Dedifferentiated amniotic fluid mesenchymal stem cell (primary cell): ENCODE results near the gene FGFR4.
"Not testable (repeated sequence)": the region's sequence is repeated elsewhere in the genome, so short reads cannot be mapped to it uniquely, and the experiment has no call there.

ENCODE experiments used
- DNase-seq: peaks from one replicate; pipeline ENCODE4 v3.0.0-alpha.2; 2016; ENCODE audit errors: extremely low spot score

FGFR4 gene

DNA sequence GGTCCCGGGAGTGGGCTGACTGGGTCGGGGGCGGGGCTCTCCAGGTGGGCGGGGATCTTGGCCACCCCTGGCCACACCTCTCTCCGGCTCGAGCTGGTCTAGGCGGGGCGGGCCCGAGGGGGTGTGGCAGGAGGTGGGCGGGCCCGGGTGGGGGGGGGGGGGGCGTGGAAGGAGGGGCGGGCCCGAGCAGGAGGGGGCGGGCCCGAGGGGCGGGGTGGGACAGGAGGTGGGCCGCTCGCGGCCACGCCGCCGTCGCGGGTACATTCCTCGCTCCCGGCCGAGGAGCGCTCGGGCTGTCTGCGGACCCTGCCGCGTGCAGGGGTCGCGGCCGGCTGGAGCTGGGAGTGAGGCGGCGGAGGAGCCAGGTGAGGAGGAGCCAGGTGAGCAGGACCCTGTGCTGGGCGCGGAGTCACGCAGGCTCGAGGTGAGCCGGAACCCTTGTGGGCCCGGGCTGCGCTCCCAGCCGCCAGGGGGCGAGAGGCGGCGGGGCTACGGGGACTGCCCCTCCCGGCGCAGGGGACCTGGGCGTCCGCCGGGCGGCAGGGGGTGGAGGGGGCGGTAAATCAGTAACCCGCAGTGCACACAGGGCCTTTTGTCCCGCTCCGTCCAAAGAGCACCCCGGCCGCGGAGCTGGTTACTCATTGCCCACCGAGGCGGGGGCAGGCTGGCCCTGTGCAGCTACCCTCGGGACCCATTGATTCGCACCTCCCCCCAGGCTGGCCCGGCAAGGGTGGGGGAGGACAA lies at the start of gene FGFR4:
FGFR4 (plus strand) TSS at position 262 of the 744 bp plus-strand sequence. CDS start 2,688 bp downstream, outside the sequence.
- no peak for DNase-seq

DNA sequence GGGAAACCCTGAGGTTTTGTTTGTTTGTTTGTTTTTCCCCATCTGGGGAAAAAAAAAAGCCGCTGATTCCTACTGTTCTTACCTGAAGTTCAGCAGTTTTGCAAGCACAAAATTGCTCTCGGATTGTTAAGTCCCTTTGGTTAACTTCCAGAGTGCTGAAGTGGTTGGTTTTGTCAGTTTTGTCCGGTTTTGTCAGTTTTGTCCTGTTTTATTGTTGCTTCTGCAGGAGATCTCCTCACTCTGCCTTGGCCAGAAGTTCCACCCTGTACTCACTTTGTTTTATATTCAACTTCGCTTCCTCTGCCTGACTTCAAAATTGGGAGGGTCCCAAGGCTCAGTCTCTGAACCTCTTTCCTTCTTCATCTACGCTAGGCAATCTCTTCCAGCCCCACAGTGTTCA lies 49.8 kb upstream of the FGFR4 start:
- DNase-seq, result no peak

DNA sequence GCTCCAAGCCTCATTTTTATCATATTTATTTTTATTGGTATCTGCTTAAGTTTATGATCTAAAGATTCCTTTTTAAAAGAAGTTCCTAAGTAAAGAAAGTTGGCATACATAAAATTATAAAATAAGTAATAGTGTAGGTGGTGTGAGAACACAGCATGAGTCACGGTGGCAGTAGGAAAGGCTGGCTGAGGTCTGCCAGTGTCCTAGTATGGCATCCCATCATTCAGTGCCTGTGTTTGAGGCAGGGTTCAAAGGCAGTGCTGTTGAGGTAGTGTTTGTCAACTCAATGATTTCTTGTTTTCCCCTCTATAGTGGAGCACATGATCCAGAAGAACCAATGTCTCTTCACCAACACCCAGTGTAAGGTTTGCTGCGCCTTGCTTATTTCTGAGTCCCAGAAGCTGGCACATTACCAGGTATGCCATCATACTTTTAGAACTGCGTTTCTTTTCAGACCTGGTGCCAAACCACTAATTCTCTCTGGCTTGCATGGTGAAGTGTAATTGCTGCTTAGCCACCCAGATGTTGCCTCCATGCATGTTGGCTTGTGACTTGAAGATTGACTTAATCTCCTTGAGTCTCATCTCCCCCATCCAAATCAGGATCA lies 45.8 kb upstream of the FGFR4 start:
- peak; percentile 69 for DNase-seq

DNA sequence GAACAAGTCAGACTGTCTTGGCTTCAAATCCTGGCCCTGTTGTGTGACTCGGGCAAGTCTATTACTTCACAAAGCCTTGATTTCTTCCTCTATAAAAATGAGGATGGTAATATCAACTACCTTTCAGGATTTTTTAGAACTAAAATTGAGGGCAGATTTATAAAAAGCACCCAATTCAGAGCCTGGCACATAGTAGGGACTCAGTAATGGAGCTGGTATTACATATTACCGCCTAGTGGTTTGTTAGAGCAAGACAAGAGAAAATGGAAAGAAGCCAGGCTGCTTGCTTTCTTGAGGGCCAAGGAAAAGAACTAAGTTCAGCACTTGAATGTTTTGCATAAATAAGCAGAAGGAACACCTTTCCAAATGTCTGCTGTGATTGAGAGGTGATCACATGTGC lies 44.8 kb upstream of the FGFR4 start:
- no peak for DNase-seq

DNA sequence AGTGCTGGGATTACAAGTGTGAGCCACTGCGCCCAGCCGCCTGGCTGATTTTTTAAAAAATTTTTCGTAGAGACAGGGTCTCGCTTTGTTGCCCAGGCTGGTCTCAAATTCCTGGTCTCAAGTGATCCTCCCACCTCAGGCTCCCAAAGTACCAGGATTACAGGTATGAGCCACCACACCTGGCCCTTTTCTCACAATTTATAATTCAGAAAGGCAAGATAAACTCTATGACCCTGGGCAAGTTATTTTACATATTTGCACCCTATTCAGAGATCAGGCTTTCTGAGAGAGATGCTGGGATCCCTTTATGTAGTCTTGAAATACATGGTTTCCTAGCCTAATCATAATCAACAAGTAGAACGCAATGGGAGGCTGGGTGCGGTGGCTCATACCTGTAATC lies 43.6 kb upstream of the FGFR4 start:
- DNase-seq, result no peak

DNA sequence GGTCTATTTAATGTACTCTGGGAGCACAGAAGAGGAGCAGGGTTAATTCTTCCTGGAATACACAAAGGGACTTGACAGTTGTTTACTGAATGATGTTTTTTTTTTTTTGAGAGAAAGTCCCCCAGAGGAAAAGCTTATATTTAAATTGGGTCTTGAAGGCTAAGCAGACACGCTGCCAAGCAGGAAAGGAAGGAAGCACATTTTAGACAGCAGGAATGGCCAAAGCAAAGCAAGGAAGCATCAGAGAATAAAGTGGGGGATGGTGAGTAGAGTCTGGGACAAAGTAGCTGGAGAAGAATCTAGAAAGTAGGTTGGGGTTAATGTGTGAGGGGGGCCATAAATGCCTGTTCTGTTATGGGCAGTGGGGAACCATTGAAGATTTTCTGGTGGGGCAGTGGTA lies 42.8 kb upstream of the FGFR4 start:
- no peak for DNase-seq

DNA sequence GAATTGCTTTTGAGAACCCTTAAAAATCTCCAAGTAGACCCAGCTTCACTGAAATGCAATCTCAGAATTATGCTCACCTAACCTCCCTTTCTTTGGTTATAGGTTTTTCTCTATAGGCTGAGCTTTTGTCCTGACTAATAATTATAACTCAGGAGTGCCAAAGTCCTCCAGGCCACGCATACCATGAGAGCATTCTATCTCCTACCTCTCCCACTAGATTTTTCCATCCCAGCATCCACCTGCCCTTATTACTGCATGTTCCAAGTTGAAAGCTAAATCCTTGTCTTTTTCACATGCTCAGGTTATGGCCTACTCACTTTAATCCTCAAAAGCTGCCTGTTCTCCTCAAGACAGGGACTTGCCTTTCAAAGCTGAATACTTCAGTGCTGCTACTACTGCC lies 42.1 kb upstream of the FGFR4 start:
- DNase-seq, result no peak

DNA sequence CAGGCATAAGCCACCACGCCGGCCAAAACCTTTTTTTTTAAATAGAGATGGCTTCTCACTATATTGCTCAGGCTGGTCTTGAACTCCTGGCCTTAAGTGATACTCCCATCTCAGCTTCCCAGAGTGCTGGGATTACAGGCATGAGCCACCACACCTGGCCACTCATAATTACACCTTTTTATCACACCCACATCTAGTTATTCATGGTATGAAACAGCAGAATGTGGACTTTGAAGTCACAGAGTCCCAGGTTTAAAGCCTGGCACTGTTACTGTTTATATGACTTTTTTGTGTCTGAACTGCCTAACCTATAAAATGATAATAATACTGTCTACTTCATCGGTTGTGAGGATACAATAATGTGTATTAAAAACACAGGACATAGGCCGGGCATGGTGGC lies 41.1 kb upstream of the FGFR4 start:
- no peak for DNase-seq

DNA sequence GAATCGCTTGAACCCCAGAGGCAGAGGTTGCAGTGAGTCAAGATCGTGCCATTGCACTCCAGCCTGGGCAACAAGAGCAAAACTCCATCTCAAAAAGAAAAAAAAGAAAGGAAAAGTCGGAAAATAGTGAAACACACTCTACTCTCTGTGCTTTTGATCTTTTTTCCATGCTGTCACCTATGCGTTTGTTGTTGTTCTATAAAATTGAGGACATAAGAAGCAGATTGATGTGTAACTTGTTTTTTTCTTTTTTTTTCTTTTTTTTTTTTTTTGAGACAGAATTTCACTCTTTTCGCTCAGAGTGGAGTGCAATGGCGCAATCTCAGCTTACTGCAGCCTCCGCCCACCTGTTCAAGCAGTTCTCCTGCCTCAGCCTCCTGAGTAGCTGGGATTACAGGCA lies 38.2 kb upstream of the FGFR4 start:
- DNase-seq, result not testable (repeated sequence)

DNA sequence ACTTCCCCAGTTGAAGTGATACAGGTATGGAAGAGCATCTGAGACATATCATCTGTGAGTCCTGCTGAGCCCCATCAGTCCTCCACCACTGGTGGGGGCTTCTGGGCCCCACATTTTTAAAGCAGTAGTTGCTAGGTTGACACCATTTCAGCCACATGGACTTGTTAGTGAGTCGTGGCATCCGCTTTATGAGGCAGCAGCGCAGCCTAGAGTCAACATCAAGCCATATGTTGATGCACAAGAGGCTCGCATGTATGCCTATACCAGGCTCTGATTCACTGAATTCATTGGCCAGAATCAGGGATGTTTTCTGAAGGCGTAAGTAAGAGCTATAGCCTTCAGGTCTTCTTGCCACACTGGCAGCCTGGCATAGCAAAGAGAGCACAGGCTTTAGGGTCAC lies 37.4 kb upstream of the FGFR4 start:
- DNase-seq, result no peak

DNA sequence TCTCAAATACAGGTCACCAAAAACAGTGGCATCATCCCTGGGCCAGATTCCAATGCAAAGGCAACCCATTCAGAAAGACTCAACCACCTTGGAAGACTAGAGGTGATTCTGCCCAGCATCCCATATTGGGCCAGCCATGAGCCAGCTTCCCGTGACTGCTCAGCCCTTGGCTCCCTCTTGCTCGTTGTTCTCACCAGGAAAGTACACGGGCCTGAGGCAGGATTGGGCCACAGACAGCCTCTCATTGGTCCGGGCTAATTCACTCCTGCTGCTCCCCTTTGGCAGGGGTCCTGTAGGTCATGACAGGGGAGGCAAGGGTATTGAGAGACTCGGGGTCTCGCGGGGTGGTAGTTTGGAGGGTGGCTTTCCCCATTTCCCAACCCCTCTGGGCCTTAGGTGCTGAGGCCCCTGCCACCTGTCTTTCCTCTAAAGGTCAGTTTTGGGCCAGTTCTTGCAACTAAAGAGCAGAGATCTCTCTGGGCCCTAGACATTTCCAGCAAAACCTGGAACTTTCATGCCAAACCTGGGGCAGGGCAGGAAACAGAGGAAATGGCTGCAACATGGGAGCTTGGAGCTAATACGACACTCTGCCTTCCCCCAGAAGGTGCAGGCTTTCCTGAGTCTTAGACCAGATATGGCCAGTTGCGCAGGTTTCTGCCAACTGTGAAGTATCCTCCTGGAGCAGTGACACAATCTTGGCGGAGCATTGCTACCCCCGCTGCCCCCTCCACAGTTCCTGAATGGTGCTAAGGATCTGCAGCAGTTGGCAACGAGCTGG lies 22.0 kb upstream of the FGFR4 start:
- DNase-seq, result no peak

DNA sequence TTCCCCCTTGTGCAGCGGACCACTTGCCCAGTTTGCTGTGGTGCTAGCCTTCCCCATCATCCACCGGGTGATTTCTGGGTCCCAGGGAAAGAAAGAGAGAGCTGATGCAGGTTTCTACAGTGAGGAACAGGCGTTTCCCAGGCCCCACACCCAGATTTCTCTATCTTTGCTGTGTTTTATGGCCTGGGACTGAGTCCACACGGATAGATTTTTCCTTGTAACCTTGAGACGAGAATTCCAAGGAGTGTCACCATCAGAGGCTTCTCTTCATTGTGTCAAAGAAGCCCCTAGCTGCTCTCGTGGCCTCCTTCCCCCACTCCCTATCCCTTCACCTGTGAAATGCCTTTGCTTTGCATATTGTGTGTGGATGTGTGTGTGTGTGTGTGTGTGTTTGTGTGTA lies 21.2 kb upstream of the FGFR4 start:
- no peak for DNase-seq

DNA sequence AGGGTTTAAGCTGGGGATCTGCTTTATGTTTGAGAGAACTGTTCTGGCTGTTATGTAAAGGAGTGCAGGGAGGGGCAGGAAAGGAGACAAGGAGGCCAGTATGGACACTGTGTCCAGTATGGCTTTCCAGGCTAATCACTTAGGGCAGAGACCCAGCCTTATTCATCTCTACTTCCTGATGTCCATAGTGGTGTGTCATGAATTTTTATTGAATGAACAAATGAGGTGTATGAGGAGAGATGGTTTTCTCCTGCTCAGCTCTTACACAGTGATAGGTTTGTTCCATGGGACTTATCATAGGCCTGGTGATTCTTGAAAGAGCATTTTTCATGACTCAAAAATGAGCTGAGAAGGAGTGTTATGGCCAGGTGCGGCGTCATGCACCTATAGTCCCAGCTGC lies 20.5 kb upstream of the FGFR4 start:
- no peak for DNase-seq

DNA sequence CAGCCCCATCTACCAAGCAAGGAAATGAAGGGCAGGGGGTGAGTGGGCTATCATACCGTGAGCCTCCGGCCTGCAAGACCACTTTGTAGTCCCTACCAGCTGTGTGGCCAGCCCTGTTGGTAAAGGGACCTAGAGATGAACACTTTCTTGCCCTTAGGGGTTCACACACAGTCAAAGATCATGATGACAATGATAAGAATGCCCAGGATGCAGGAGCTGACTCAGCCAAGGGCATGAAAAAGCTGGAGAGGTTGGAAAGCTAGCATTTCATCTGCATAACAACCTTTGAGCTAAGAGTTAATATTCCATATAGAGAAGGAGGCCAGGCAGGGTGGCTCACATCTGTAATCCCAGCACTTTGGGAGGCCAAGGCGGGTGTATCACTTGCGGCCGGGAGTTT lies 19.2 kb upstream of the FGFR4 start:
- DNase-seq, result no peak

DNA sequence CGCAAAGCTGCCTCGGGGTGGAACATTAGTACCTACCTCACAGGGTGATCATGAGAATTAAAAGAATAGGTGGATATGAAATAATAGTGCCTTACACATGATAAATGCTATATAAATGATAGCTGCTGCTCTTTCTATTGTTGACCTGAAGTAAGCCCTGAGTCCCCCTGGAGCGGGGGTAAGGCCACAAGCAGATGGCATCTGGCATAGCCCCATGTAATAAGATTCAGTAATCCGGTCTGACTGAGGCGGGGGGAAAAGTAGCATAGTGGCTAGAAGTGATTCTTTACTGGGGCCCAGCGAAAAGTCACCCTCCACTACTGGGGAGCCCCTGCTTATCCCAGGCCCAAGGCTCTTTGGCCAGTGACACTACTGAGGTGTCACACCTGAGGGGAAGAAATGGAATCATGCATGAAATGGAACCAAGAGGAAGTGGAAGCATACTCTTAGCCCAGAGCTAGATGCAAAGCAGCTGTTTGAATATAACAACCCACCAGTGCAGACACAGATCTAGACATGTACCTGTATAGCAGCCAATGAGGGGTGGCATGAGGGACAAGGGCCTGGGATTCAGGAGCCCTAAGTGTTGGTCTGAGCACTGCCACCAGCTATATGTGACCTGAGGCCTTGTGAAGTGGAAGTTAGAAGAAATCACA lies 16.1 kb upstream of the FGFR4 start:
- no peak for DNase-seq

DNA sequence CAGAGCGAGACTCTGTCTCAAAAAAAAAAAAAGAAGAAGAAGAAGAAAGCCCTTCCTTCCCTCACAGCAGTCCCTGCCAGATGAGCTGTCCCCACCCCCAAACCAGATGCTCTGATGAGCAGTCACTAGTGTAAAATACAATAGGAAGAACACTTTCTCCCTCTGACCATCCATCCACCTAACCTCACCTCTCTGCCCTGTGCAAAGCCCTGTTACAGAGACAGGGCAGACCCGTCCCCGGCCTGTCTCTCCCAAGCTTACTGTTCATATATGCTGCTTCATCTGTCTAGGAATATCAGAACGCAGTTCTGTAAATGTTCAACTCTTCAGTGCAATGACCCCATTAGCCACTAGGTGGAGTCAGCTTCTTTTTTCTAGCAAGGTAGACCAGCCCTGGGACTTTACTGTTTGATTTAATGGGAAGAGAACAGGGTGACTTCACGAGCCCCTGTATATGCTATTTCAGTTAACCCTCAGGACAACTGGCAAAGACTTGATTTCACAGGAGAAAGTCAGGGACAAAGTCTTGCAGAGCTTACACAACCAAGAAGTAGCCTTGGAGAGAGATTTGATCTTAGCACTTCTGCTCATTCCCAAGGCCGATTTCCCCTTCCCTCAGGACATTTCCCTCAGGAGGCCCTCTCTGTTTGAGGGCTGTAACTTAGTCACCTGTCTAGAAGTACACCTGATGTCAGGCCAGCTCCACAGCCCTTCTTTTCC lies 14.9 kb upstream of the FGFR4 start:
- peak; percentile 84 for DNase-seq

DNA sequence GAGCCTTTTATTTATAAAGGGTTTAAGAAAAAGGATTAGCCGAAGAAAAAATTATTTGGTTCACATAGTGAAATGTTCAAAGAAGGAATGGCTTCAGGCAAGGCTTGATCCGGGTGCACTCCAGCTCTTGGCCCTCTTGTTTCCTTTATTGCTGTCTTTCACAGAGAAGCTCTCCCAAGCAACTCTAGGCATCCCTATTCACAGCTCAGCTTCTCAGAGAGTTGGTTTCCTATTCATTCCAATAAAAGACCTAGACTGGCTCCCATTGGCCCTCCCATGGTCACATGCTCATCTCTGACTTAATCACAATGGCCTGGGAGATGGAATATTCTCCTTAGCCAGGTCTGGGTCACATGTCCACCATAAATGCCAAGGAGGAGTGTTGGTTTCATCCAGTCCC lies 9.4 kb upstream of the FGFR4 start:
- no peak for DNase-seq

DNA sequence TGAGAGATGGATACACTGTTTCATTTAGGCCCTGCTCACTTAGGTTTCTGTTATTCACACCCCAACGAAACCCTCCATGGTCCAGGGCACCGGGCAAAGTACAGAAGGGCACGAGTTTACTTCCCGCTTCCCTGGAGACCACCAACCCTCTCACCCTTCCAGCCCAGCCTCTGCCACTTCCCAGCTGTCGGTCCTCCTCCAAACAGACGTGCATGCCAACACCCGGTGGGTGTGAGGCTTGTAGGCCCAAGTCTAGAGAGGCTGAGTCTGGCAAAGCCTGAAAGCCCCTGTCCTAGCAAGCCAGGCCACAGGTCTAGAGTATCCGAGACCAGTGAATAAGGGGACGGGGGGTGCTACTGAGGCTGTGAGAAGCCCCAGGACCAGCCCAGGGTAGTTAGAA lies 7.1 kb upstream of the FGFR4 start:
- no peak for DNase-seq

DNA sequence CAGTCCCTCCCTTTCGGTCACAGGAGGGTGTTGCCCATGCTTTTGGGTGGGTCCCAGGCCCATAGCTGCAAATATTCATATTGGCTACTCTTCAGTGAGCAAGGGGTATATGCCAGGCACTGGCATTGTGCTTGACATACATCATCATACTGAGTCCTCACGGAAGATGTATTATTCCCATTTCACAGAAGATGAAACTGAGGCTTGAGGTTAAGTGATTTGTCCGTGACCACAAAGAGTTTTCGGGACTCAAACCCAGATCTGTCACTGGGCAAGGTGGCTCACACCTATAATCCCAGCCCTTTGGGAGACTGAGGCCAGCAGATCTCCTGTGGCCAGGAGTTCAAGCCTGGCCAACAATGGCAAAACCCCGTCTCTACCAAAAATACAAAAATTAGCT lies 6.5 kb upstream of the FGFR4 start:
- DNase-seq, result no peak

DNA sequence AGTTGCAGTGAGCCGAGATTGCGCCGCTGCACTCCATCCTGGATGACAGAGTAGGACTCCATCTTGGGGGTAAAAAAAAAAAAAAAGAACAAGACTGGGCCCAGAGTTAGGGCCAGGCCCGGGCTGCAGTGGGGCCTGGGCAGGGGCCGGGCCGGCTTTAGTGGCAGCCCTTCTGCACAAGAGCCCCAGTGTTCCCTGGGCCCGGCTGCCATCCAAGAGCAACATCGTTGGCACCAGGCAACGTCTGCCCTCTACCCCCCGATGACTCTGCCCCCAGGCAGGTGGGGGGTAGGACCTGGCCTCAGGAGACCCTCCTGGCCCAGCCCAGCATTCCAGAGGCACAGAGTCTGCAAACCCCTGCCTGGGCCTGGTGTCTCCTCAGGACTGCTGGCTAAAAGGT lies 4.9 kb upstream of the FGFR4 start:
- DNase-seq, result no peak

DNA sequence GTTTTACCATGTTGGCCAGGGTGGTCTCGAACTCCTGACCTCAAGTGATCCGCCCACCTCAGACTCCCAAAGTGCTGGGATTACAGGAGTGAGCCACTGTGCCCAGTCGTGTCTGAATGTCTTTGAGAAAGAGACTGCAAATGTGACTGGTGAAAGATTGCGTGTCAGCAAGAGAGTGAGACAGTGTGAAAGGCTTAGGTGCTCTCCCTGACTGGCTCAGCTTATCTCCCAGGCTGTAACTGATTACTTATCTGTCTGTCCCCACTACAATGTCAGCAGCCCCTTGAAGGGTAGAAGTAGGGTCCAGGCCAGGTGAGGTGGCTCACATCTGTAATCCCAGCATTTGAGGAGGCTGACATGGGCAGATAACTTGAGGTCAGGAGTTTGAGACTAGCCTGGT lies 3.4 kb upstream of the FGFR4 start:
- DNase-seq, result no peak

DNA sequence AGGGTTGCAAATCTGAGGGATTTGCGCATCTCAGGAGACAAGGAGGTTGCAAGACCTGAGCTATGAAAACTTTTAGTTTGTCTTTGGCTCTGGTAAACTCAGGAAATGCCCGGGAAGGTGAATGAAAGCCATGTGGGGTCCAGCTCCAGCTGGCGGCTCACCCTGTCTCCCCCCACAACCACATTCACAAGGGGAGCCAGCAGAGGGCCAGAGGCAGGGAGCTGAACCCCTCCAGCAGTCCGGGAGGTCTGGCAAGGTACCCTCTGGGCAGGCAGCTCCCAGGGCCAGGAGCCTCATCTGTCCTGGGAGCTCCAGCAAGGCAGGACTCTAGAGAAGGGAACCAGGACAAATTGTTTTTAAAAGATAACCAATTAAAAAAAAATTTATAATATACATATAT lies 2.5 kb upstream of the FGFR4 start:
- DNase-seq, result no peak
